ENCODE measurements around the gene COL6A3.

COL6A3 gene

GRCh38 chr2:237344942-237345341, 69.0 kb downstream of the COL6A3 start:
- no peak for DNase-seq

GRCh38 chr2:237343993-237344392, 70.0 kb downstream of the COL6A3 start:
- DNase-seq: no peak

- DNase-seq: no peak
Measured at GRCh38 chr2:237341872-237342271, 72.1 kb downstream of the COL6A3 start.

GRCh38 chr2:237337586-237337985, 76.4 kb downstream of the COL6A3 start:
- no peak for DNase-seq

GRCh38 chr2:237336131-237336530, 77.8 kb downstream of the COL6A3 start:
- DNase-seq: no peak

GRCh38 chr2:237333748-237334147, 80.2 kb downstream of the COL6A3 start:
- no peak for DNase-seq

- no peak for DNase-seq
Measured at GRCh38 chr2:237330541-237330940, 83.4 kb downstream of the COL6A3 start.

- DNase-seq: no peak
Measured at GRCh38 chr2:237327175-237327950, 86.6 kb downstream of the COL6A3 start.

GRCh38 chr2:237326266-237327171, 87.4 kb downstream of the COL6A3 start:
- no peak for DNase-seq

GRCh38 chr2:237324837-237325236, 89.1 kb downstream of the COL6A3 start:
- DNase-seq: no peak

- no peak for DNase-seq
Measured at GRCh38 chr2:237324405-237324831, 89.5 kb downstream of the COL6A3 start.

GRCh38 chr2:237323656-237324055, 90.3 kb downstream of the COL6A3 start:
- DNase-seq: no peak

- no peak for DNase-seq
Measured at GRCh38 chr2:237322564-237322963, 91.4 kb downstream of the COL6A3 start.

- no peak for DNase-seq
Measured at GRCh38 chr2:237321746-237322145, 92.2 kb downstream of the COL6A3 start.

- DNase-seq: no peak
Measured at GRCh38 chr2:237320801-237321560, 93.0 kb downstream of the COL6A3 start.

GRCh38 chr2:237319887-237320286, 94.1 kb downstream of the COL6A3 start:
- DNase-seq: no peak

GRCh38 chr2:237319086-237319820, 94.7 kb downstream of the COL6A3 start:
- DNase-seq: no peak

- no peak for DNase-seq
Measured at GRCh38 chr2:237316339-237316738, 97.6 kb downstream of the COL6A3 start.

GRCh38 chr2:237315829-237316225, 98.1 kb downstream of the COL6A3 start:
- no peak for DNase-seq

GRCh38 chr2:237315170-237315828, 98.7 kb downstream of the COL6A3 start:
- no peak for DNase-seq

- DNase-seq: no peak
Measured at GRCh38 chr2:237314681-237315080, 99.3 kb downstream of the COL6A3 start.

GRCh38 chr2:237314198-237314597, 99.8 kb downstream of the COL6A3 start:
- no peak for DNase-seq

Data from stimulated activated CD4-positive, alpha-beta T cell treated with anti-CD3 and anti-CD28 coated beads, Interleukin-4, amount 100 ng/mL, for 24 hours (primary cell).